ENCODE results near the gene HRAS. TPM values are rescaled to one million over a fixed set of nuclear protein-coding genes. Genes with fewer than 3 reads are reported as not detected.

HRAS gene
- total RNA-seq, 1 experiment from 2014 or later: 123 TPM

GRCh38 chr11:581342-581741, 46.0 kb upstream of the HRAS start:
- CTCF ChIA-PET: interaction anchor here (0.5 to 0.7 kb wide), 3 partner anchors 20 to 860 kb away, joined by 3 read pairs; no protein-coding TSS in a partner anchor
- H3K27ac Mint-ChIP-seq (ENCODE audit: low read depth, unreplicated experiment): no peak overlapping the region
- no peak for TF ChIP-seq CTCF (IDR thresholded peaks at IDR 0.05; ENCODE audit: unreplicated experiment)
- H3K9me3 Mint-ChIP-seq (ENCODE audit: unreplicated experiment): no peaks in the 10 kb centered on the region
- peaks cover 37% of the 10 kb centered on the region for H3K36me3 Mint-ChIP-seq (ENCODE audit: insufficient read depth, unreplicated experiment)
- no peak overlapping the region for H3K4me3 Mint-ChIP-seq (ENCODE audit: unreplicated experiment)
- POLR2A ChIA-PET: interaction anchor here (1.3 kb wide), 1 partner anchor 13 kb away, joined by 4 read pairs; no protein-coding TSS in a partner anchor
- no peak for DNase-seq (ENCODE audit: unreplicated experiment)
- H3K27me3 Mint-ChIP-seq (ENCODE audit: insufficient read depth, unreplicated experiment): no peaks in the 10 kb centered on the region
- BruUV-seq (replicated peaks): no TSS peak
- peaks cover 23% of the 10 kb centered on the region for H3K4me1 Mint-ChIP-seq (ENCODE audit: insufficient read depth, unreplicated experiment)
- intact Hi-C loops (cut with micrococcal nuclease): no loop called here

- no peak overlapping the region for H3K27ac Mint-ChIP-seq (ENCODE audit: low read depth, unreplicated experiment)
Observed at GRCh38 chr11:579830-580601, 44.6 kb upstream of the HRAS start.

GRCh38 chr11:578276-579035, 43.1 kb upstream of the HRAS start:
- BruUV-seq (replicated peaks): no TSS peak
- peaks cover 34% of the 10 kb centered on the region for H3K4me1 Mint-ChIP-seq (ENCODE audit: insufficient read depth, unreplicated experiment)
- intact Hi-C loops (cut with micrococcal nuclease): no loop called here
- H3K4me3 Mint-ChIP-seq (ENCODE audit: unreplicated experiment): peak overlapping the region; percentile 79
- H3K27me3 Mint-ChIP-seq (ENCODE audit: insufficient read depth, unreplicated experiment): no peaks in the 10 kb centered on the region
- no peak for TF ChIP-seq CTCF (IDR thresholded peaks at IDR 0.05; ENCODE audit: unreplicated experiment)
- POLR2A ChIA-PET: interaction anchor here (0.6 to 2.5 kb wide), 12 partner anchors 10 to 235 kb away, joined by 3 to 17 read pairs (median 5); partner anchors contain the start of genes HRAS, LMNTD2 and PKP3
- CTCF ChIA-PET: interaction anchor here (0.6 to 0.9 kb wide), 5 partner anchors 23 to 205 kb away, joined by 3 to 4 read pairs (median 3); no protein-coding TSS in a partner anchor
- peak overlapping the region; percentile 49 for H3K27ac Mint-ChIP-seq (ENCODE audit: low read depth, unreplicated experiment)
- DNase-seq (ENCODE audit: unreplicated experiment): no peak
- peaks cover 22% of the 10 kb centered on the region for H3K36me3 Mint-ChIP-seq (ENCODE audit: insufficient read depth, unreplicated experiment)
- no peaks in the 10 kb centered on the region for H3K9me3 Mint-ChIP-seq (ENCODE audit: unreplicated experiment)

More at GRCh38 chr11:579830-580601, 44.6 kb upstream of the HRAS start:
- CTCF ChIA-PET: interaction anchor here (0.7 kb wide), 1 partner anchor 184 kb away, joined by 3 read pairs; no protein-coding TSS in a partner anchor
- no peak for TF ChIP-seq CTCF (IDR thresholded peaks at IDR 0.05; ENCODE audit: unreplicated experiment)
- POLR2A ChIA-PET: interaction anchor here (1.3 kb wide), 1 partner anchor 11 kb away, joined by 4 read pairs; no protein-coding TSS in a partner anchor
- H3K27me3 Mint-ChIP-seq (ENCODE audit: insufficient read depth, unreplicated experiment): no peaks in the 10 kb centered on the region
- no peak overlapping the region for H3K4me3 Mint-ChIP-seq (ENCODE audit: unreplicated experiment)
- H3K4me1 Mint-ChIP-seq (ENCODE audit: insufficient read depth, unreplicated experiment): peaks cover 25% of the 10 kb centered on the region
- no peak for DNase-seq (ENCODE audit: unreplicated experiment)
- intact Hi-C loops (cut with micrococcal nuclease): no loop called here
- H3K9me3 Mint-ChIP-seq (ENCODE audit: unreplicated experiment): no peaks in the 10 kb centered on the region
- peaks cover 32% of the 10 kb centered on the region for H3K36me3 Mint-ChIP-seq (ENCODE audit: insufficient read depth, unreplicated experiment)
- no TSS peak for BruUV-seq (replicated peaks)

- Mint-ChIP-seq H3K27me3 (ENCODE audit: insufficient read depth, unreplicated experiment) (no peaks in the 10 kb centered on the region), H3K4me3 (ENCODE audit: unreplicated experiment) (peak overlapping the region; percentile 79), H3K4me1 (ENCODE audit: insufficient read depth, unreplicated experiment) (peaks cover 34% of the 10 kb centered on the region), H3K27ac (ENCODE audit: low read depth, unreplicated experiment) (no peak overlapping the region), H3K9me3 (ENCODE audit: unreplicated experiment) (no peaks in the 10 kb centered on the region), H3K36me3 (ENCODE audit: insufficient read depth, unreplicated experiment) (peaks cover 13% of the 10 kb centered on the region)
- no peak for TF ChIP-seq CTCF (IDR thresholded peaks at IDR 0.05; ENCODE audit: unreplicated experiment)
- DNase-seq (ENCODE audit: unreplicated experiment): no peak
- ChIA-PET CTCF (interaction anchor here (0.9 kb wide), 1 partner anchor 22 kb away, joined by 3 read pairs; no protein-coding TSS in a partner anchor), POLR2A (interaction anchor here (0.7 to 2.5 kb wide), 13 partner anchors 11 to 227 kb away, joined by 3 to 17 read pairs (median 6); partner anchors contain the start of genes HRAS, PIDD1 and TMEM80)
- BruUV-seq (replicated peaks): no TSS peak
- intact Hi-C loops (cut with micrococcal nuclease): no loop called here
Observed at GRCh38 chr11:577611-577894, 42.2 kb upstream of the HRAS start.
